Measurements from ENCODE around the gene SLC35F4. TPM values are rescaled to one million over a fixed set of nuclear protein-coding genes. Genes with fewer than 3 reads are reported as not detected.

The SLC35F4 gene
- total RNA-seq, 1 experiment from 2014 or later, result not detected

GRCh38 chr14:57761800-57762199 lies 104.1 kb downstream of the SLC35F4 start:
- Mint-ChIP-seq H3K4me1 (ENCODE audit: low read depth, unreplicated experiment) (no peaks in the 10 kb centered on the region), H3K9me3 (ENCODE audit: unreplicated experiment) (no peaks in the 10 kb centered on the region), H3K27ac (ENCODE audit: unreplicated experiment) (no peak overlapping the region), H3K27me3 (ENCODE audit: insufficient read depth, unreplicated experiment) (peaks cover 2% of the 10 kb centered on the region), H3K36me3 (ENCODE audit: insufficient read depth, unreplicated experiment) (no peaks in the 10 kb centered on the region), H3K4me3 (ENCODE audit: unreplicated experiment) (no peak overlapping the region)
- H3K36me3 ChIP-seq (ENCODE audit: control insufficient read depth, insufficient read depth, low read length), result no peaks in the 10 kb centered on the region
- intact Hi-C loops (cut with micrococcal nuclease; ENCODE audit: unreplicated experiment), result no loop called here
- no peak for TF ChIP-seq CTCF (IDR thresholded peaks at IDR 0.05; ENCODE audit: insufficient read depth in 1 of 2, low read depth in 1 of 2, low read length in 1 of 2, severe bottlenecking in 1 of 2, unreplicated experiment in 1 of 2)
- H3K4me3 ChIP-seq (ENCODE audit: low read depth, low read length), result no peak overlapping the region
- ChIA-PET POLR2A (no interaction called here), CTCF (no interaction called here)
- H3K9me3 ChIP-seq, result no peaks in the 10 kb centered on the region
- BruUV-seq (replicated peaks), result no TSS peak
- no peak for DNase-seq
- no peaks in the 10 kb centered on the region for H3K27me3 ChIP-seq (replicated peaks; ENCODE audit: control insufficient read depth, insufficient read depth, low read length)
- H3K4me1 ChIP-seq, result no peaks in the 10 kb centered on the region

- BruUV-seq (replicated peaks), result no TSS peak
- Histone ChIP-seq H3K9me3 (no peaks in the 10 kb centered on the region), H3K4me1 (no peaks in the 10 kb centered on the region), H3K4me3 (ENCODE audit: low read depth, low read length) (no peak overlapping the region), H3K36me3 (ENCODE audit: control insufficient read depth, insufficient read depth, low read length) (no peaks in the 10 kb centered on the region), H3K27me3 (replicated peaks; ENCODE audit: control insufficient read depth, insufficient read depth, low read length) (no peaks in the 10 kb centered on the region)
- no peaks in the 10 kb centered on the region for H3K4me1 Mint-ChIP-seq (ENCODE audit: low read depth, unreplicated experiment)
- no peak overlapping the region for H3K4me3 Mint-ChIP-seq (ENCODE audit: unreplicated experiment)
- intact Hi-C loops (cut with micrococcal nuclease; ENCODE audit: unreplicated experiment), result no loop called here
- ChIA-PET CTCF (no interaction called here), POLR2A (no interaction called here)
- H3K36me3 Mint-ChIP-seq (ENCODE audit: insufficient read depth, unreplicated experiment), result no peaks in the 10 kb centered on the region
- no peaks in the 10 kb centered on the region for H3K9me3 Mint-ChIP-seq (ENCODE audit: unreplicated experiment)
- H3K27ac Mint-ChIP-seq (ENCODE audit: unreplicated experiment), result no peak overlapping the region
- H3K27me3 Mint-ChIP-seq (ENCODE audit: insufficient read depth, unreplicated experiment), result peaks cover 2% of the 10 kb centered on the region
- no peak for DNase-seq
- TF ChIP-seq CTCF (IDR thresholded peaks at IDR 0.05; ENCODE audit: insufficient read depth in 1 of 2, low read depth in 1 of 2, low read length in 1 of 2, severe bottlenecking in 1 of 2, unreplicated experiment in 1 of 2), result no peak
These were observed 105.0 kb downstream of the SLC35F4 start for GRCh38 chr14:57760896-57761295.

GRCh38 chr14:57755018-57755521 lies 110.8 kb downstream of the SLC35F4 start:
- intact Hi-C loops (cut with micrococcal nuclease; ENCODE audit: unreplicated experiment), result no loop called here
- Mint-ChIP-seq H3K4me1 (ENCODE audit: low read depth, unreplicated experiment) (no peaks in the 10 kb centered on the region), H3K36me3 (ENCODE audit: insufficient read depth, unreplicated experiment) (no peaks in the 10 kb centered on the region), H3K9me3 (ENCODE audit: unreplicated experiment) (no peaks in the 10 kb centered on the region), H3K27me3 (ENCODE audit: insufficient read depth, unreplicated experiment) (no peaks in the 10 kb centered on the region), H3K4me3 (ENCODE audit: unreplicated experiment) (no peak overlapping the region), H3K27ac (ENCODE audit: unreplicated experiment) (no peak overlapping the region)
- no TSS peak for BruUV-seq (replicated peaks)
- no peaks in the 10 kb centered on the region; the same call in 1 of the 2 replicates for H3K27me3 ChIP-seq (replicated peaks; ENCODE audit: control insufficient read depth, insufficient read depth, low read length)
- POLR2A ChIA-PET, result no interaction called here
- H3K9me3 ChIP-seq, result no peaks in the 10 kb centered on the region
- no peaks in the 10 kb centered on the region for H3K4me1 ChIP-seq
- TF ChIP-seq CTCF (IDR thresholded peaks at IDR 0.05; ENCODE audit: insufficient read depth in 1 of 2, low read depth in 1 of 2, low read length in 1 of 2, severe bottlenecking in 1 of 2, unreplicated experiment in 1 of 2), result no peak
- CTCF ChIA-PET, result no interaction called here
- H3K36me3 ChIP-seq (ENCODE audit: control insufficient read depth, insufficient read depth, low read length), result no peaks in the 10 kb centered on the region
- H3K4me3 ChIP-seq (ENCODE audit: low read depth, low read length), result no peak overlapping the region
- no peak for DNase-seq

All from Caco-2 (cell line).